ENCODE results near the gene MRPL55.

MRPL55 gene

GRCh38 chr1:228147768-228148167 is 38.7 kb upstream of the MRPL55 start:
- no peak for DNase-seq

GRCh38 chr1:228147151-228147693 is 38.1 kb upstream of the MRPL55 start:
- no peak for DNase-seq

- DNase-seq = no peak
Measured at GRCh38 chr1:228146417-228147150, 37.5 kb upstream of the MRPL55 start.

GRCh38 chr1:228145463-228146416 is 36.6 kb upstream of the MRPL55 start:
- DNase-seq = no peak

GRCh38 chr1:228144993-228145343 is 35.9 kb upstream of the MRPL55 start:
- DNase-seq = no peak

- DNase-seq = no peak
Measured at GRCh38 chr1:228144193-228144992, 35.3 kb upstream of the MRPL55 start.

- DNase-seq = no peak
Measured at GRCh38 chr1:228143480-228144192, 34.5 kb upstream of the MRPL55 start.

- DNase-seq = no peak
Measured at GRCh38 chr1:228142701-228143136, 33.6 kb upstream of the MRPL55 start.

GRCh38 chr1:228142155-228142691 is 33.1 kb upstream of the MRPL55 start:
- no peak for DNase-seq

- DNase-seq = no peak
Measured at GRCh38 chr1:228141226-228142044, 32.3 kb upstream of the MRPL55 start.

GRCh38 chr1:228140724-228141225 is 31.7 kb upstream of the MRPL55 start:
- DNase-seq = no peak

GRCh38 chr1:228139931-228140723 is 31.0 kb upstream of the MRPL55 start, which contains the start of gene GUK1:
Gene GUK1, plus strand, starts transcription at chr1:228140279. Its CDS starts 24 bp downstream, at chr1:228140303.
- DNase-seq = peak; percentile 99

GRCh38 chr1:228139406-228139930 is 30.4 kb upstream of the MRPL55 start:
- DNase-seq = no peak

GRCh38 chr1:228136901-228137300 is 27.8 kb upstream of the MRPL55 start:
- no peak for DNase-seq

- no peak for DNase-seq
Measured at GRCh38 chr1:228134591-228134990, 25.5 kb upstream of the MRPL55 start.

- no peak for DNase-seq
Measured at GRCh38 chr1:228131766-228132165, 22.7 kb upstream of the MRPL55 start.

GRCh38 chr1:228125185-228125584 is 16.1 kb upstream of the MRPL55 start:
- DNase-seq = no peak

GRCh38 chr1:228123505-228123904 is 14.4 kb upstream of the MRPL55 start:
- no peak for DNase-seq

GRCh38 chr1:228122921-228123441 is 13.9 kb upstream of the MRPL55 start:
- no peak for DNase-seq

Data from retina (tissue), 1 donor.